GM12891 (cell line): ENCODE results near the gene BMP8B.
"Not testable (repeated sequence)": the region's sequence is repeated elsewhere in the genome, so short reads cannot be mapped to it uniquely, and the experiment has no call there.

ENCODE experiments used
- DNase-seq: peaks from one replicate; pipeline ENCODE4 v3.0.0; 2011; ENCODE audit warnings: low spot score; ENCODE audit not compliant: insufficient read length
- FAIRE-seq: peaks from 2 replicates; lab custom pipeline; 2011; peaks lifted over from hg19 to GRCh38; lab: Jason Lieb, UNC
- PAX5 ChIP-seq: IDR thresholded peaks from 2 replicates; pipeline ENCODE4 v1.6.1; 2011; ENCODE audit warnings: low read length, moderate library complexity, mild to moderate bottlenecking; ENCODE audit not compliant: insufficient read depth, severe bottlenecking
- POLR2A ChIP-seq: IDR thresholded peaks from 2 replicates; pipeline ENCODE4 v1.6.1; 2011; ENCODE audit warnings: low read depth, low read length, control low read depth
- POLR2AphosphoS5 ChIP-seq: IDR thresholded peaks from 2 replicates; pipeline ENCODE4 v1.6.1; 2011; ENCODE audit warnings: low read depth, low read length, control low read depth
- POU2F2 ChIP-seq: IDR thresholded peaks from 2 replicates; pipeline ENCODE4 v1.6.1; 2011; ENCODE audit warnings: low read depth, mild to moderate bottlenecking, control low read depth, low read length, moderate library complexity
- SPI1 ChIP-seq: IDR thresholded peaks from 2 replicates; pipeline ENCODE4 v1.6.1; 2011; ENCODE audit warnings: low read depth, low read length, control low read depth
- TAF1 ChIP-seq: IDR thresholded peaks from 2 replicates; pipeline ENCODE4 v1.6.1; 2011; ENCODE audit warnings: low read depth, low read length, control low read depth

The BMP8B gene

DNA sequence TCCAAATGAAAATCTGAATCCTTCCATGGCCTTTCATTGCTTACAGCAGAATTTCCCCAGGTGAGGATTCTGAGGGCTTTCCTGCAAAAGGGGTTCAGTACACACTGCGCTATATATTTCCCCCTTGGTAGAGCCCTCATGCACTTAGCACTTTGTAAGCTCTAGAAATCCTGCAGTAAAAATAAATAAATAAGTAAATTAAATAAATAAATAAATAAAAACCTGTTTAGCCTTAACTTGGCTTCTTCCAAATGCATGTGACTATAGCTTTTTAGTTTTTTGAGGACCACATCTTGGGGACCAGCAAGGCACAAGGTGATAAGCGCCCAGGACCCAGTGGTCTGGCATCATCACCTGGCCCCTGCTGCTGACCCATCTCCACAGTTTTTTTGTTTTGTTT lies 3.2 kb upstream of the BMP8B start:
- FAIRE-seq (no peak), DNase-seq (no peak)
- TF ChIP-seq POLR2A (no peak), TAF1 (no peak), PAX5 (no peak), SPI1 (no peak), POLR2AphosphoS5 (no peak), POU2F2 (no peak)

DNA sequence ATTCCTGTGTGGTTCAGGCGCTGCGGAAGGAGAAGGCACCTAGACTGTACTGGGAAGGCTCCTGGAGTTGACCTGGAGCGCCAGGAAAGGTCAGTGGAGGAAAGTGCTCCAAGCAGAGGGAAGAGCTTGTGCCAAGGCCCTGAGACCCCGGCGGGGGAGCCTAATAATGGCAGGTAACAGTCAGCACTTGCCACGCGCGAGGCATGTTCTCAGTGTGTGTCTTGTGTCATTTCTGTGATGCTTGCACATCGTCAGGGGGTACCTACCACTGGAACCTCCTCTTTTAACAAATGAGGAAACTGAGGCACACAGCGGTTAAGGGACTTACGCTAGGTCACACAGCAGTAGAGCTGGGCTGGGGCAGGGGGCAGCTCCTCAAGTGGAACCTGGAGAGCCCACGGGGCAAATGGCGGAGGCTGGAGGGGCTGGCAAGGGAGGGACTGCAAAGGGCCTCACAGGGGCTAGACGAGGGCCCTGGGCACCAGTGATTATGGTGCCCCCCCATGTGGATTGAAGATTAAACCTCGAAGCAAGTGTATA lies 976 bp upstream of the BMP8B start:
- DNase-seq = no peak
- no peak for FAIRE-seq
- TF ChIP-seq POLR2AphosphoS5 (no peak), TAF1 (no peak), PAX5 (no peak)

DNA sequence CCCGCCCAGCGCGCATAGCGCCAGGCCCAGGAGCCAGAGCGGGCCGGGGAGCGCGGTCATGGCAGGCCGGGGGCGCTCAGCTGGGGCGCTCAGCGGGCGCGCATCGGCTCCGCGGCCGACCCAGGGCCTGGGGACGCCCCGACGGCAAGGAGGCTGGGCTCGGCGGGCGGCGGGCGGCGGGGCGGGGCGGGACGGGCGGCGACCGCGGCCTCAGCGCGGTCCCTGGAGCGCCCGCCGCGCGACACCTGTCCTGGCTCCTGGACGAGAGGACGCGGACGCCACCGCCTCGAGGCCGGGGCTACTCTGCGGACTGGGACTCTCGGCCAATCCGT lies 273 bp downstream of the BMP8B start:
- TF ChIP-seq POLR2A (no peak), POU2F2 (no peak), POLR2AphosphoS5 (no peak), PAX5 (no peak), TAF1 (no peak), SPI1 (no peak)
- FAIRE-seq (no peak), DNase-seq (no peak)

DNA sequence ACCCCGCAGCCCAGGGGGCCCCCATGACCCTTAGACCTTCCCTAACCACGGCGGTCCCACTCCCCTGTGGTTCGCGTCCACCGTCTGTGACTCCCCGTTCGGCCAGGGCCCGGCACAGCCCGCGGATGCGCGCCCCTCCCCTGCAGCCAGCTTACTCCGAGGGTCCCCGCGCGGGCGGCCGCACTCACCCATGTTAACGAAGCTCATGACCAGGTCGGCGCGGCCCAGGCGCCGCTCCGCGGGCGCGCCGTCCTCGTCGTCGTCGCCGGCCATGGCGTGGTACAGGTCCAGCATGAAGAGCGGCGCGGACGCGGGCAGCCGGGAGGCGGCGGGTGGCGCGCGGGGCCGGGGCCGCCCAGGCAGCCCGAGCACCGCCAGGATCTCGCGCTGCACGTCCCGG lies 701 bp downstream of the BMP8B start:
- DNase-seq, FAIRE-seq: not testable (repeated sequence)

GRCh38 chr1:39787468-39787867 lies 1.2 kb downstream of the BMP8B start:
- TF ChIP-seq POU2F2 (no peak), POLR2AphosphoS5 (no peak), PAX5 (no peak), SPI1 (no peak), POLR2A (no peak), TAF1 (no peak)
- DNase-seq = no peak
- FAIRE-seq = peak; percentile 78

- not testable (repeated sequence) for FAIRE-seq, DNase-seq
Measured at GRCh38 chr1:39787108-39787375, 1.6 kb downstream of the BMP8B start.

DNA sequence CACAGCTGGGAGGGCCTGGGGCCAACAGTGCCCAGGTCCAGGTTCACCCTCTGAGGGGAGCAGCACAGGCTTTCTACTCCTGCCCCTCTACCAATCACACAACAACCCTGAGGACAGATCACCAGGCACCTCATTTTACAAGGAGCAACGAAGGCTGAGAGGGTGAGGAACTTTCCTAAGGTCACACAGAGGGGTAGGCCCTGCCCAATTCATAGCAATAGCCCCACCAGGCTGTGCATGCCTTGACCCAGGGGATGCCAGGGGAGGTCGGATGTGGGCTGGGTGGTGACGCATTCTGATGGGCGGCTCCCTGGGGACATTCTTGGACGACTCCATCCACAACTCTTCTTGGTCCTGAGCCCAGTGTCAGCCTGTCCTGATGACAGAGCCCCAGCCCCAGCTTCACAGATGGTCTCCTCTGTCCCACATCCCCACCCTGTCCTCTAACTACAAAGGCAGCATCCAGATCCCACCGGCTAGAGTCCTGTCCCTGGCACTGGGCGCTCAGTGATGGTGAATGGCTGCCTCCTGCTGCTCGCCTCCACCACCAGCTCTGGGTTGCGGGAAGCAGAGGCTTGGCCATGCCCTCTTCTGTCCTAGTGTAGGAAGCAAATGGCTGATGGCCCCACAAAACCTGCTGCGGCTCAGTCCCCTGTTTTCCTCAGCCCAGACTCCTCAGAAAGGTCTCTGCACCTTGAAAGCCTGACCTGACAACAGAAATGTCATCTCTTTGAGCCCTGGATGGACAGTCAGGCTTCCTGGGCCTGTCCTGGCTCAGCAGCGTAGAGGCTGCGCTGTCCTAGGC lies 2.2 kb downstream of the BMP8B start:
- DNase-seq, FAIRE-seq: not testable (repeated sequence)

DNA sequence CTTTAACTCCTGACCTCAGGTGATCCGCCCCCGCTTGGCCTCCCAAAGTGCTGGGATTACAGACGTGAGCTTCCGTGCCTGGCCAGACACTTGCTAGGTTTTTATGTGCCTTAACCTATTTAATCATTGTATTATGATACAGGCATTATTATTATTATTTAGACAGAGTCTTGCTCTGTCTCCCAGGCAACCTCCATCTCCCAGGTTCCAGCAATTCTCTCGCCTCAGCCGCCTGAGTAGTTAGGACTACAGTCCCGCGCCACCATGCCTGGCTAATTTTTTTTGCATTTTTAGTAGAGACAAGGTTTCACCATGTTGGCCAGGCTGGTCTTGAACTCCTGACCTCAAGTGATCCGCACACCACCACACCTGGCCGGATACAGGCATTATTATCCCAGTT lies 6.0 kb downstream of the BMP8B start:
- not testable (repeated sequence) for FAIRE-seq, DNase-seq

DNA sequence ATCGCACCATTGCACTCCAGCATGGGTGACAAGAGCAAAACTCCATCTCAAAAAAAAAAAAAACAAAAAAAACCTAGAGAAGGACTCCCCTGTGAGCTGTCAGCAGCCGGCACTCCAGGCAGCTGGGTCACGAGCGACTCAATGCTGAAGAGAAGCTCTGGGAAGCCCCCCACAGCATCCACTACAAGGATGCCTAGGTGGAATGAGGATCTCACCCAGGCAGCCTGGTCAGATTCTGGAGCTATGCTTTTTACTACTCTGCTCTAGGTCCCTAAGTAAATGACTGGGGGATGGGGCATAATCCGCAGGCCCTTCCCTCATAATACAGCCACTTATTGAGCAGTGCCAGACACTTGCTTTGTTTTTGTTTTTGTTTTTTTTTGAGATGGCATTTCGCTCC lies 6.6 kb downstream of the BMP8B start:
- FAIRE-seq (no peak), DNase-seq (no peak)
- TF ChIP-seq SPI1 = no peak
- TF ChIP-seq TAF1 = no peak
- TF ChIP-seq POLR2A = no peak
- TF ChIP-seq PAX5 = no peak
- no peak for TF ChIP-seq POU2F2
- no peak for TF ChIP-seq POLR2AphosphoS5

- no peak for TF ChIP-seq POLR2A
- no peak for TF ChIP-seq POU2F2
- TF ChIP-seq SPI1 = no peak
- no peak for TF ChIP-seq TAF1
- TF ChIP-seq PAX5 = no peak
- no peak for TF ChIP-seq POLR2AphosphoS5
- FAIRE-seq = no peak
- DNase-seq = no peak
Measured at GRCh38 chr1:39781349-39781715, 7.3 kb downstream of the BMP8B start.

- FAIRE-seq (no peak), DNase-seq (no peak)
- TF ChIP-seq SPI1 = no peak
- no peak for TF ChIP-seq POLR2A
- TF ChIP-seq PAX5 = no peak
- TF ChIP-seq POU2F2 = no peak
- no peak for TF ChIP-seq TAF1
- no peak for TF ChIP-seq POLR2AphosphoS5
Measured at GRCh38 chr1:39779821-39780220, 8.8 kb downstream of the BMP8B start.
